ENCODE measurements around the gene NPAS3.

NPAS3 gene

GRCh38 chr14:33057585-33057984, 118.9 kb downstream of the NPAS3 start:
- Histone ChIP-seq H3K9ac (ENCODE audit: low read depth, low read length) (no peak overlapping the region), H3K4me1 (ENCODE audit: insufficient read depth, low read length) (no peaks in the 10 kb centered on the region), H3K27ac (ENCODE audit: low read length) (no peak overlapping the region), H2AFZ (ENCODE audit: low read depth, low read length) (no peak overlapping the region), H3K4me2 (ENCODE audit: insufficient read depth, low read length) (no peak overlapping the region), H3K4me3 (ENCODE audit: low read depth in 1 of 2, low read length in 2 of 2) (no peak overlapping the region), H4K20me1 (ENCODE audit: insufficient read depth, low read length) (no peaks in the 10 kb centered on the region), H3K36me3 (ENCODE audit: insufficient read depth, low read length) (no peaks in the 10 kb centered on the region), H3K27me3 (ENCODE audit: insufficient read depth, low read length, poor library complexity) (no peaks in the 10 kb centered on the region), H3K79me2 (ENCODE audit: insufficient read depth, low read length) (no peaks in the 10 kb centered on the region), H3K9me3 (ENCODE audit: insufficient read depth, low read length, severe bottlenecking) (no peaks in the 10 kb centered on the region)
- ATAC-seq (ENCODE audit: insufficient read depth, low read depth) = no peak
- TF ChIP-seq CTCF (IDR thresholded peaks at IDR 0.05; ENCODE audit: borderline replicate concordance, extremely low read depth, low read length, poor library complexity, severe bottlenecking) (no peak), EZH2 (IDR thresholded peaks at IDR 0.05; ENCODE audit: borderline replicate concordance, low read depth, low read length, severe bottlenecking) (no peak)
- DNase-seq = no peak

GRCh38 chr14:33061667-33062325, 123.1 kb downstream of the NPAS3 start:
- Histone ChIP-seq H2AFZ (ENCODE audit: low read depth, low read length) (no peak overlapping the region), H4K20me1 (ENCODE audit: insufficient read depth, low read length) (no peaks in the 10 kb centered on the region), H3K36me3 (ENCODE audit: insufficient read depth, low read length) (no peaks in the 10 kb centered on the region), H3K27ac (ENCODE audit: low read length) (no peak overlapping the region), H3K9me3 (ENCODE audit: insufficient read depth, low read length, severe bottlenecking) (no peaks in the 10 kb centered on the region), H3K9ac (ENCODE audit: low read depth, low read length) (no peak overlapping the region), H3K79me2 (ENCODE audit: insufficient read depth, low read length) (no peaks in the 10 kb centered on the region), H3K27me3 (ENCODE audit: insufficient read depth, low read length, poor library complexity) (no peaks in the 10 kb centered on the region), H3K4me3 (ENCODE audit: low read depth in 1 of 2, low read length in 2 of 2) (no peak overlapping the region), H3K4me2 (ENCODE audit: insufficient read depth, low read length) (no peak overlapping the region), H3K4me1 (ENCODE audit: insufficient read depth, low read length) (no peaks in the 10 kb centered on the region)
- ATAC-seq (ENCODE audit: insufficient read depth, low read depth) (no peak), DNase-seq (no peak)
- no peak for TF ChIP-seq EZH2 (IDR thresholded peaks at IDR 0.05; ENCODE audit: borderline replicate concordance, low read depth, low read length, severe bottlenecking)

- H3K4me1 ChIP-seq (ENCODE audit: insufficient read depth, low read length) = no peaks in the 10 kb centered on the region
- no peak for DNase-seq
- no peaks in the 10 kb centered on the region for H4K20me1 ChIP-seq (ENCODE audit: insufficient read depth, low read length)
- ATAC-seq (ENCODE audit: insufficient read depth, low read depth) = no peak
- no peak overlapping the region for H3K4me2 ChIP-seq (ENCODE audit: insufficient read depth, low read length)
- no peak overlapping the region for H3K9ac ChIP-seq (ENCODE audit: low read depth, low read length)
- H3K27ac ChIP-seq (ENCODE audit: low read length) = no peak overlapping the region
- no peaks in the 10 kb centered on the region for H3K79me2 ChIP-seq (ENCODE audit: insufficient read depth, low read length)
- no peaks in the 10 kb centered on the region for H3K27me3 ChIP-seq (ENCODE audit: insufficient read depth, low read length, poor library complexity)
- TF ChIP-seq EZH2 (IDR thresholded peaks at IDR 0.05; ENCODE audit: borderline replicate concordance, low read depth, low read length, severe bottlenecking) (no peak), CTCF (IDR thresholded peaks at IDR 0.05; ENCODE audit: borderline replicate concordance, extremely low read depth, low read length, poor library complexity, severe bottlenecking) (no peak)
- no peak overlapping the region for H3K4me3 ChIP-seq (ENCODE audit: low read depth in 1 of 2, low read length in 2 of 2)
- no peak overlapping the region for H2AFZ ChIP-seq (ENCODE audit: low read depth, low read length)
- no peaks in the 10 kb centered on the region for H3K36me3 ChIP-seq (ENCODE audit: insufficient read depth, low read length)
- H3K9me3 ChIP-seq (ENCODE audit: insufficient read depth, low read length, severe bottlenecking) = no peaks in the 10 kb centered on the region
These were observed 123.8 kb downstream of the NPAS3 start for GRCh38 chr14:33062476-33062875.

GRCh38 chr14:33062881-33063280, 124.2 kb downstream of the NPAS3 start:
- Histone ChIP-seq H3K36me3 (ENCODE audit: insufficient read depth, low read length) (no peaks in the 10 kb centered on the region), H4K20me1 (ENCODE audit: insufficient read depth, low read length) (no peaks in the 10 kb centered on the region), H3K4me3 (ENCODE audit: low read depth in 1 of 2, low read length in 2 of 2) (no peak overlapping the region), H3K4me1 (ENCODE audit: insufficient read depth, low read length) (no peaks in the 10 kb centered on the region), H3K9ac (ENCODE audit: low read depth, low read length) (no peak overlapping the region), H3K9me3 (ENCODE audit: insufficient read depth, low read length, severe bottlenecking) (no peaks in the 10 kb centered on the region), H2AFZ (ENCODE audit: low read depth, low read length) (no peak overlapping the region), H3K27me3 (ENCODE audit: insufficient read depth, low read length, poor library complexity) (no peaks in the 10 kb centered on the region), H3K27ac (ENCODE audit: low read length) (no peak overlapping the region), H3K79me2 (ENCODE audit: insufficient read depth, low read length) (no peaks in the 10 kb centered on the region), H3K4me2 (ENCODE audit: insufficient read depth, low read length) (no peak overlapping the region)
- ATAC-seq (ENCODE audit: insufficient read depth, low read depth) = no peak
- TF ChIP-seq CTCF (IDR thresholded peaks at IDR 0.05; ENCODE audit: borderline replicate concordance, extremely low read depth, low read length, poor library complexity, severe bottlenecking) = no peak
- TF ChIP-seq EZH2 (IDR thresholded peaks at IDR 0.05; ENCODE audit: borderline replicate concordance, low read depth, low read length, severe bottlenecking) = no peak
- no peak for DNase-seq

Measured in DND-41 (cell line).